ENCODE results near the gene LMF1. TPM values are rescaled to one million over a fixed set of nuclear protein-coding genes. Genes with fewer than 3 reads are reported as not detected.

Gene LMF1
- total RNA-seq, 1 experiment from 2014 or later: 12.2 TPM

DNA sequence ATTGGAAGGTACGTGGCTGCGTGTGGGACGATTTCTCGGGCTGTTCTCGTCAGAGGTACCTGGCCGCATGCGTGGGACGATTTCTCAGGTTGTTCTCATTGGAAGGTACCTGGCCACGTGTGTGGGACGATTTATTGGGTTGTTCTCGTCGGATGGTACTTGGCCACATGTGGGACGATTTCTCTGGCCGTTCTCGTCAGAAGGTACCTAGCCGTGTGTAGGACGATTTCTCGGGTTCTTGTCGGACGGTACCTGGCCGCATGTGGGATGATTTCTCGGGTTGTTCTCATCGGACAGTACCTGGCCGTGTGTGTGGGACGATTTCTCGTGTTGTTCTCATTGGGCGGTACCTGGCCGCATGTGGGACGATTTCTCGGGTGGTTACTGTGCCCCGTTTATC lies 120.1 kb downstream of the LMF1 start:
- H3K4me1 ChIP-seq (ENCODE audit: low read length): no peaks in the 10 kb centered on the region
- no peak overlapping the region for H3K4me3 ChIP-seq (ENCODE audit: low read length)
- H3K4me2 ChIP-seq (ENCODE audit: low read depth, low read length, poor library complexity, severe bottlenecking): no peak overlapping the region
- H3K9me3 ChIP-seq (ENCODE audit: low read length): peaks cover 25% of the 10 kb centered on the region
- H3K27ac ChIP-seq (ENCODE audit: low read length): no peak overlapping the region
- H3K9ac ChIP-seq (ENCODE audit: low read length): no peak overlapping the region
- H3K36me3 ChIP-seq (ENCODE audit: insufficient read depth, low read length): no peaks in the 10 kb centered on the region
- no peaks in the 10 kb centered on the region for H3K9me2 ChIP-seq (replicated peaks; ENCODE audit: insufficient read depth, low read length)
- no peaks in the 10 kb centered on the region for H3K27me3 ChIP-seq (ENCODE audit: low read length)
- H2AFZ ChIP-seq (ENCODE audit: low read length): no peak overlapping the region
- no peaks in the 10 kb centered on the region for H4K20me1 ChIP-seq (ENCODE audit: insufficient read depth, low read depth, low read length)
- H3K79me2 ChIP-seq (ENCODE audit: low read length): no peaks in the 10 kb centered on the region
- DNase-seq: no peak

DNA sequence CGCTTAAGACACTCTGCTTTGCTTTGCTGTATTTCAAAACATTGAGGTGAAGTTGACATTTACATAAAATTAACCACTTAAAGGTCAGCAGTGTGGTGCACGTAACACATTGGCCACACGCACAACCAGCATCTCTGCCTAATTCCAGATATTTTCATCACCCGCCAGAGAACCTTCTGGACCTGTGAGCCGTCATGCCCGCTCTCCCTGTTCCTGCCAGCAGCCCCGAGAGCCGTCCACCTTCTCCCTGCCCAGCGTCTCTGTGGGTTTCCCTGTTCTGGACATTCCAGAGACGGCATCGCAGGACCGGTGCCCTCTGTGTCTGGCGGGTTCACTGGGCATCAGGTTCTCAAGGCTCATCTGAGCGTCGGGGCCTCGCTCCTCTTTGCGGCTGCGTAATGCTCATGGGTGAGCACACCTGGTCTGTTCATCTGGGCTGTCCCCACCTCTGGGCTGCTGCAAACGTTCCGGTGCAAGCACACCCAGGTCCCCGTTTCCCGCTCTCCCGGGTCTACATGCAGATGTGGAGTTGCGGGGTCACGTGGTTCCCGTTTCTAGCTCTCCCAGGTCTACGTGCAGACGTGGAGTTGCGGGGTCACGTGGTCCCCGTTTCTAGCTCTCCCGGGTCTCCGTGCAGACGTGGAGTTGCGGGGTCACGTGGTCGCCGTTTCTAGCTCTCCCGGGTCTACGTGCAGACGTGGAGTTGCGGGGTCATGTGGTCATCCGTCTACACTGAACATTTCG lies 122.1 kb downstream of the LMF1 start:
- Histone ChIP-seq H3K36me3 (ENCODE audit: insufficient read depth, low read length) (no peaks in the 10 kb centered on the region), H3K27ac (ENCODE audit: low read length) (no peak overlapping the region), H3K9me2 (replicated peaks; ENCODE audit: insufficient read depth, low read length) (no peaks in the 10 kb centered on the region), H3K9ac (ENCODE audit: low read length) (no peak overlapping the region), H3K9me3 (ENCODE audit: low read length) (peaks cover 25% of the 10 kb centered on the region), H3K27me3 (ENCODE audit: low read length) (no peaks in the 10 kb centered on the region), H3K79me2 (ENCODE audit: low read length) (no peaks in the 10 kb centered on the region), H3K4me2 (ENCODE audit: low read depth, low read length, poor library complexity, severe bottlenecking) (no peak overlapping the region), H4K20me1 (ENCODE audit: insufficient read depth, low read depth, low read length) (no peaks in the 10 kb centered on the region), H3K4me1 (ENCODE audit: low read length) (no peaks in the 10 kb centered on the region), H3K4me3 (ENCODE audit: low read length) (no peak overlapping the region), H2AFZ (ENCODE audit: low read length) (no peak overlapping the region)
- DNase-seq: no peak

DNA sequence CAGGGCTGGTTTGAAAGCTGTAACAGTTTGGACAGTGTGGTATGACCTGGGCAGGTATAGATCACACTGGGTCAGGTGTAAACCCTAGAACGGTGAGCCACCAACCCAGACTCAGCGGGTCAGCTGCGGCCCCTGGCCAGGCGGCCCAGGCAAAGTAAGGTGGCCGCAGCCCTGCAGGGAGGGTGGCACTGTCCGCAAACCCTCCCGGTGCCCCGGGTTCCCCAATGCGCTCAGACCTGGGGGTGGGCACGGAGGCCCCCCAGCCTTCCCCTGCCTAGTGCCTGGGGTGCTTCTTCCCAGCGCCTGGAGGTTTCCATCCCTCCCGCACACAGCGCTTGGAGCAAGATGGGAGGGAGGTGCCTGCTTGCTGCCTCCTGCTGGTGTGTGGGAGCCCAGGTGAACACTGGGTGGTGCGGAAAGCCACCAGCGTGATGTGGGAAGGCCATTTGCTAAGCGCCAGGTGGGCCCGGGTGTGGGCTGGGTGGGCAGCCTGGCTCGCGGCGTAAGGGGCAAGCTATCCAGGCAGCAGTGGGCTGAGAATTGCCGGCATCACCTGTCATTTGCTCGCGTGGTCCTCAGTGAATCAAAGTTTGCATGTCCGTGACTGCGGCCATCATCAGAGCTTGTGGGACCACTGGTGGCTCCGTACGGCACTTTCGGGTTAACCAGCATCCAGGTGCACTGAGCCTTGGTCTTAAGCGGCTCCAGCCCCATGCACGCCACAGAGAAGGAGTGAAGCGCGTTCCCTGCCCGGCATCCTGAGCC lies 122.9 kb downstream of the LMF1 start:
- Histone ChIP-seq H3K36me3 (ENCODE audit: insufficient read depth, low read length) (no peaks in the 10 kb centered on the region), H3K4me3 (ENCODE audit: low read length) (no peak overlapping the region), H3K9me3 (ENCODE audit: low read length) (peaks cover 25% of the 10 kb centered on the region), H4K20me1 (ENCODE audit: insufficient read depth, low read depth, low read length) (no peaks in the 10 kb centered on the region), H3K4me2 (ENCODE audit: low read depth, low read length, poor library complexity, severe bottlenecking) (no peak overlapping the region), H3K27me3 (ENCODE audit: low read length) (no peaks in the 10 kb centered on the region), H3K4me1 (ENCODE audit: low read length) (no peaks in the 10 kb centered on the region), H3K9me2 (replicated peaks; ENCODE audit: insufficient read depth, low read length) (no peaks in the 10 kb centered on the region), H3K27ac (ENCODE audit: low read length) (no peak overlapping the region), H3K79me2 (ENCODE audit: low read length) (no peaks in the 10 kb centered on the region), H2AFZ (ENCODE audit: low read length) (no peak overlapping the region), H3K9ac (ENCODE audit: low read length) (no peak overlapping the region)
- no peak for DNase-seq

DNA sequence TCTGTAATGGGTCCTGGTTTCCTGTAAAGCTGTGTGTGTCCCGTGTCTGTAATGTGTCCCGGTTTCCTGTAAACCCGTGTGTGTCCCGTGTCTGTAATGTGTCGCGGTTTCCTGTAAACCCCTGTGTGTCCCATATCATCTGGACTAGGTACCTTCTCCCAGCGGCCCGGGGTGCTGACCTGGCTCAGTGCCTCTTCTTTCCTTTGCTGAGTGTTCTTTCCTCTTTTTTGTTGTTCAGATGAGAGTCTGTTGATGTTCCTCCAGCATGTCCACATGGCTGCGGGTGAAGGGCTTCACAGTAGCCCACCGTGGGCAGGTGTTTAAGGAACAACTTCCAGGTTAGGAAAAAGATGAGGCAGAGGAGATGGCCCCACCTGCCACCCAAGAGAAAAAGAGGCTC lies 123.6 kb downstream of the LMF1 start:
- H2AFZ ChIP-seq (ENCODE audit: low read length): no peak overlapping the region
- H3K27me3 ChIP-seq (ENCODE audit: low read length): no peaks in the 10 kb centered on the region
- no peaks in the 10 kb centered on the region for H3K79me2 ChIP-seq (ENCODE audit: low read length)
- H3K36me3 ChIP-seq (ENCODE audit: insufficient read depth, low read length): no peaks in the 10 kb centered on the region
- no peak overlapping the region for H3K4me3 ChIP-seq (ENCODE audit: low read length)
- no peak for DNase-seq
- H4K20me1 ChIP-seq (ENCODE audit: insufficient read depth, low read depth, low read length): no peaks in the 10 kb centered on the region
- no peak overlapping the region for H3K4me2 ChIP-seq (ENCODE audit: low read depth, low read length, poor library complexity, severe bottlenecking)
- H3K4me1 ChIP-seq (ENCODE audit: low read length): no peaks in the 10 kb centered on the region
- no peak overlapping the region for H3K27ac ChIP-seq (ENCODE audit: low read length)
- peaks cover 25% of the 10 kb centered on the region for H3K9me3 ChIP-seq (ENCODE audit: low read length)
- H3K9ac ChIP-seq (ENCODE audit: low read length): no peak overlapping the region
- no peaks in the 10 kb centered on the region for H3K9me2 ChIP-seq (replicated peaks; ENCODE audit: insufficient read depth, low read length)

DNA sequence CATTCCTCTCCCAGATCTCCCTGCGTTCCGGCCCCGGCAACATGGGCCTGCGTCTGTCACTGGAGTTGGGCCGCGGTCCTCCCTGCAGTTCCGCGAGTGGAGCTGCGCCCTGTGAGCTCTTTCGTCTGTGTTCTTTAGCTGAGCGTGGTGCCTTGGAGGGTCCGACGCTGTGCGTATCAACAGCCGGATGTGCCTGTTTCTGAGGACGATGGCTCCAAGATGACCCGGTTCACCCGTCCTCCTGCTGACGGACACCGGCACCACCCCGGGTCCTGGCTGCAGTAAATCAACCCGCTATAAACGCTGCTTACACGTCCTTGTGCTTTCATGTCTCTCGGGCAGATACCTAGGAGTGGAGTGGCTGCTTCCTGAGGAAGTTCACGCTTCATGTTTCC lies 125.4 kb downstream of the LMF1 start:
- Histone ChIP-seq H3K79me2 (ENCODE audit: low read length) (no peaks in the 10 kb centered on the region), H3K4me2 (ENCODE audit: low read depth, low read length, poor library complexity, severe bottlenecking) (no peak overlapping the region), H3K4me1 (ENCODE audit: low read length) (no peaks in the 10 kb centered on the region), H3K9me2 (replicated peaks; ENCODE audit: insufficient read depth, low read length) (no peaks in the 10 kb centered on the region), H3K27me3 (ENCODE audit: low read length) (no peaks in the 10 kb centered on the region), H3K9me3 (ENCODE audit: low read length) (peaks cover 18% of the 10 kb centered on the region), H3K4me3 (ENCODE audit: low read length) (no peak overlapping the region), H2AFZ (ENCODE audit: low read length) (no peak overlapping the region), H3K9ac (ENCODE audit: low read length) (no peak overlapping the region), H3K27ac (ENCODE audit: low read length) (no peak overlapping the region), H4K20me1 (ENCODE audit: insufficient read depth, low read depth, low read length) (no peaks in the 10 kb centered on the region), H3K36me3 (ENCODE audit: insufficient read depth, low read length) (no peaks in the 10 kb centered on the region)
- DNase-seq: no peak

DNA sequence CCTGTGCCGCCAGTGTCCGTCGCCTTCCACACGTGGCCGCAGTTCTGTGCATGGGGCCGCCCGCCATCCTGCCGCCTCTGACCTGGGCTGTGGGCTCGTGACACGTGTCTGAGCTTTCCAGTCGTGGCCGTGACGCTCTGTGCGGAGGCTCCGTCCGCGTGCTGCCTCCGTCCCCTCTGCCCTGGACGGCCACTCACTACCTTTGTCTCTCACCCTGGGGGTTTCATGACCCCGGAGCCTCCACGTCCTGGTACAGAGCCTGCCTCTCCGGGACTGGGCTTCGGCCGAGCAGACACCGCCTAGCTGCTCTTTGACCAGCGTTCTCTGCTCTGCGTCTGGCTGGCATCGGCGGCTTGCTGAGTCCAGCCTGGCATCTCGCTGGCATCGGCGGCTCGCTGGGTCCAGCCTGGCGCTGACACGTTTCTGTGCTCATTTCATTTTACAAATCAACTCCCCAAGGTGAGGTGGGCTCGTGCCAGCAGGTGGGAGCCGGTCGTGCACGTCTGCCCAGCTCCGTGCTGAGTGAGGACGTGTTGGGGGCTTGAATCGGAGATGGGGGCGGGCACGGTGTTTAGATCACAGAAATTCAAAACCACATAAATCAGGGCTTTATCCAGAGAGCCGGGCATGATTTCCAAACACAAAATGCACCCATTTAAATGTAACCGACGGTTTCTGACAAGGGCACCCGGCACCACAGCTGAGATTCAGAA lies 126.0 kb downstream of the LMF1 start:
- no peak for DNase-seq
- Histone ChIP-seq H3K9me2 (replicated peaks; ENCODE audit: insufficient read depth, low read length) (no peaks in the 10 kb centered on the region), H2AFZ (ENCODE audit: low read length) (no peak overlapping the region), H3K36me3 (ENCODE audit: insufficient read depth, low read length) (no peaks in the 10 kb centered on the region), H3K4me1 (ENCODE audit: low read length) (no peaks in the 10 kb centered on the region), H3K4me3 (ENCODE audit: low read length) (no peak overlapping the region), H4K20me1 (ENCODE audit: insufficient read depth, low read depth, low read length) (no peaks in the 10 kb centered on the region), H3K9ac (ENCODE audit: low read length) (no peak overlapping the region), H3K79me2 (ENCODE audit: low read length) (no peaks in the 10 kb centered on the region), H3K27me3 (ENCODE audit: low read length) (no peaks in the 10 kb centered on the region), H3K4me2 (ENCODE audit: low read depth, low read length, poor library complexity, severe bottlenecking) (no peak overlapping the region), H3K27ac (ENCODE audit: low read length) (no peak overlapping the region), H3K9me3 (ENCODE audit: low read length) (peaks cover 13% of the 10 kb centered on the region; the same call in 1 of the 2 replicates)

DNA sequence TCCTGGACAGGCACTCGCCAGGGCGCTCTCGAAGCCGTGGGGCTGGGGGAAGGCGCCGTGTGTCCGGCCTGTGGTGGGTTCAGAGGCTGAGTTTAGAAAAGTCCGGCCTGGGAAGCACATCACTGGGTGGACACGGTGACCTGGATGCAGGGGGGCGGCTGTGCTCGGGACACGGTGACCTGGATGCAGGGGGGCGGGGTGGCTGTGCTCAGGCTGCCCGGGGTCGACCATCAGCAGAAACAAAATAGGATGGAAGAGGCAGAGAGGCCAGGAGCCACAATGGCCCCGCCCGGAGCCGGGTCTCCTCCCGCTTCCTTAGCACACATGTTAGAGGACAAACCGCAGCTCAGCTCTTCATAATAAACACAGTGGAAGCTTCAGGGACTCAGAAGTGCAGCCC lies 127.0 kb downstream of the LMF1 start:
- Histone ChIP-seq H3K4me2 (ENCODE audit: low read depth, low read length, poor library complexity, severe bottlenecking) (no peak overlapping the region), H3K9me3 (ENCODE audit: low read length) (peaks cover 12% of the 10 kb centered on the region; the same call in 1 of the 2 replicates), H4K20me1 (ENCODE audit: insufficient read depth, low read depth, low read length) (no peaks in the 10 kb centered on the region), H3K9me2 (replicated peaks; ENCODE audit: insufficient read depth, low read length) (no peaks in the 10 kb centered on the region), H3K27me3 (ENCODE audit: low read length) (no peaks in the 10 kb centered on the region), H3K79me2 (ENCODE audit: low read length) (no peaks in the 10 kb centered on the region), H3K4me1 (ENCODE audit: low read length) (no peaks in the 10 kb centered on the region), H3K27ac (ENCODE audit: low read length) (no peak overlapping the region), H3K4me3 (ENCODE audit: low read length) (no peak overlapping the region), H2AFZ (ENCODE audit: low read length) (no peak overlapping the region), H3K36me3 (ENCODE audit: insufficient read depth, low read length) (no peaks in the 10 kb centered on the region), H3K9ac (ENCODE audit: low read length) (no peak overlapping the region)
- no peak for DNase-seq
